ENCODE data around the gene CR1.
"Not testable (repeated sequence)": the region's sequence is repeated elsewhere in the genome, so short reads cannot be mapped to it uniquely, and the experiment has no call there.

CR1 gene

DNA sequence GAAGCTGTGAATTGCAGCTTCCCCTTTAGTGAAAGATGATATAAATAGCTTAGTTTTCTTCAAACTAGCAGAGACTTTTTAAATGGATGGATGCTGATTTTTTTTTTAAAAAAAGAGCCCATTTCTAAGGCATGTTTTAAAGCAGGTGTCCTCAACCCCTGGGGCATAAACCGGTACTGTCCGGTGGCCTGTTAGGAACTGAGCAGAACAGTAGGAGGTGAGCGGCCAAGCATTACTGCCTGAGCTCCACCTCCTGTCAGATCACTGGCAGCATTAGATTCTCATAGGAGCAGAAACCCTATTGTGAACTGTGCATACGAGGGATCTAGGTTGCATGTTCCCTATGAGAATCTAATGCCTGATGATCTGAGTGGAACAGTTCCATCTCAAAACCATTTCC is 180.2 kb downstream of the CR1 start:
- no peak for DNase-seq (ENCODE audit: low read depth)

DNA sequence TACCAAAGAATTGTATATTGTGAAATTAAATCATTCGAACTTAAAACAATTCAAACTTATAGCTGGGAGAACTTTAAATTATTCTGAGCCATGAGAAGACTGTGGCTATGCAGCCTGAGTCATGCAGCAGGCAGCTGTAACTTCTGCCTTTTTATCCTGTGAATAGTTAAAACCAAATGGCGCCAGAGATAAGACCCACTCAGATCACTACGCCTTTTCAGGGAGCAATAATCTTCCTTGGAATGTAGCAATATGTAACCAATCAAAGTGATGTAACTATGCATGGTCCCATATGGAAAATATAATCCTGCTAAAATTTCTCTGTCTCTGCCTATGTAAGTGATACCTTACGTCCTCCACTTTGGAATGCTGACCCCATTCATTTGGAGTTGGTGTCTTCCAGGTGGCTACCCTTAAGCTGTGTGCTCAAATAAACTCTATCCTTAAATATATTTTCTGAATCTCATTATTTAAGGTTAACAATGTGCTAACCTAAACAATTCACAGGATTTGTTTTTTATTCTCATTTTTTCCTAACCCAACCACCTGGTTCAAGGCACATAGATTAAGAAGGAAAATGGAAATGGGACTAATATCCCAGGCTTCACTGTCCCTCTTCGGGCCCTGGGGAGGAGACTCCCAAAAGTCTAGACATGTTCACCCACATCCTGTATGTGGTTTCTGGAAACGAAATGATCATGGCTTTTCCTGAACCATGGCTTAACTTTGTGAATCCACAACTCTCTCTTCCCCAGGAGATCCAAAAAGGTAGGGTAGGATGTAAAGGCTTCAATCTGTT is 184.8 kb downstream of the CR1 start:
- DNase-seq (ENCODE audit: low read depth), result not testable (repeated sequence)

DNA sequence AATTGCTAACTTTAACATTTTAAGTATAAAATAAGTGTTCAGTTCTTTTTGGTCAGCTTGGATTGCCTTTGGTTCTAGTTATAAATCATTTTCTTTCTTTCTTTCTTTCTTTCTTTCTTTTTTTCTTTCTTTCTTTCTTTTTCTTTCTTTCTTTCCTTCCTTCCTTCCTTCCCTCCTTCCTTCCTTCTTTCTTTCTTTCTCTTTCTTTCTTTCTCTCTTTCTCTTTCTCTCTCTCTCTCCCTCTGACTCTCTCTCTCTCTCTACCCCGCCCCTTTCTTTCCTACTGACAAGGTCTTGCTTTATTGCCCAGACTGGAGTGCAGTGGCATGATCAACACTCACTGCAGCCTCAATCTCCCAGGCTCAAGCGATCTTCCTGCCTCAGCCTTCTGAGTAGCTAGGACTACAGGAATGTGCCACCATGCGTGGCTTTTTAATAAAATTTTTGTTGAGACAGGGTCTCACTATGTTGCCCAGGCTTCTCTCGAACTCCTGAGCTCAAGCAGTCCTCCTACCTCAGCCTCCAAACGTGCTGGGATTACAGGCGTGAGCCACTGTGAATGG is 187.0 kb downstream of the CR1 start:
- not testable (repeated sequence) for DNase-seq (ENCODE audit: low read depth)

DNA sequence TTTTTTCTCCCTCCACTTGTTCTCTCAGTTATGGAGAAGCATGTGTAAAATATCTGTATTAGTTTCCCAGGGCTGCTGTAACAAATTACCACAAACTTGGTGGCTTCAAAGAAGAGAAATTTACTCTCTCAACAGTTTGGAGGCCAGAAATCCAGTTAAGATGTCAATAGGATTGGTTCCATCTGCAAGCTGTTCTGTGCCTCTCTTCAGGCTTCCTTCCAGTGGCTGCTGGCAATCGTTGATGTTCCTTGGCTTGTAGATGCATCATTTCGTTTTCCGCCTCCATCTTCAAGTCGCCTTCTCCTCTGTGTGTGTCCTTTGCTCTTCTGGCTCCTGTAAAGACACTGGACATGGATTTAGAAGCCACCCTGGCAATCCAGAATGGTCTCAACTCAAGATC is 194.6 kb downstream of the CR1 start:
- DNase-seq (ENCODE audit: low read depth), result not testable (repeated sequence)

DNA sequence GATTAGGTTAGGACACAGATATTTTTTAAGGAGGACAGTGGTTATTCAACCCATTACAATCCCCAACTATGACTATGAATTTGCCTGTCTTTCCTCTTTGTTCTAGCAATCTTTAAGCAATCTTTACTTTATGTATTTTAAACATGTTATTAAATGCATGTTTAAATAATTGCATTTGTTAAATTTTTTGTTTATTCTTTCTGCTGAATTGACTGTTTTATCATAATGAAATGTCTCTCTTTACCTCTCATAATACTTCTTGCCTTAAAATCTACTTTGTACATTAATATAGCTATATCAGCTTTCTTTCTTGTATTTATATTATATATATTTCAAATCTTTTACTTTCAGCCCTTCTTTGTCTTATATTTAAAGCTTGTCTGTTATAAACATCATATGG is 195.1 kb downstream of the CR1 start:
- no peak for DNase-seq (ENCODE audit: low read depth)
